Omental fat pad (tissue), 4 donors: ENCODE data around the gene SLC4A5. TPM values are rescaled to one million over a fixed set of nuclear protein-coding genes. Genes with fewer than 3 reads are reported as not detected.
A peak's percentile ranks its signal among the peaks of the same experiment; 100 is the strongest.

Source experiments
- ATAC-seq: fragments of 150-250 bp; one replicate; pipeline ENCODE4 v1.9.1; 2016; ENCODE audit warnings: mild to moderate bottlenecking, moderate library complexity; ENCODE audit not compliant: low FRiP score
- DNase-seq: peaks from one replicate; pipeline ENCODE4 v3.0.0-alpha.2; 2019; ENCODE audit warnings: low spot score
- CTCF ChIP-seq, 3 donors: fragments of 450-650 bp; IDR thresholded peaks; one replicate each; pipeline ENCODE4 v1.5.1; 2016 to 2017; ENCODE audit warnings: antibody characterized with exemption in 3 of 3, mild to moderate bottlenecking in 3 of 3, moderate library complexity in 2 of 3
- total RNA-seq, 4 donors: library from RNA; depleted of rRNA; stranded (reverse); fragments of >200 nt; gene quantifications; one replicate each; pipeline ENCODE4 v1.1.0, GENCODE V29; 2016

The SLC4A5 gene
- total RNA-seq, 4 donors from 2014 or later = 1.2 to 3.0 (median 1.6) TPM

- no peak for DNase-seq
- ATAC-seq = no peak
- TF ChIP-seq CTCF (IDR thresholded peaks at IDR 0.05) = no peak
Measured at GRCh38 chr2:74206180-74206688, 137.0 kb downstream of the SLC4A5 start.

- DNase-seq = no peak
- ATAC-seq = no peak
- TF ChIP-seq CTCF (IDR thresholded peaks at IDR 0.05) = no peak
Measured at GRCh38 chr2:74205596-74205995, 137.6 kb downstream of the SLC4A5 start.

- no peak for DNase-seq
- no peak for TF ChIP-seq CTCF (IDR thresholded peaks at IDR 0.05)
- ATAC-seq = no peak
Measured at GRCh38 chr2:74205113-74205512, 138.1 kb downstream of the SLC4A5 start.

- DNase-seq = no peak
- ATAC-seq = no peak
- no peak for TF ChIP-seq CTCF (IDR thresholded peaks at IDR 0.05)
Measured at GRCh38 chr2:74204436-74204835, 138.8 kb downstream of the SLC4A5 start.

GRCh38 chr2:74201596-74201995 is 141.6 kb downstream of the SLC4A5 start:
- ATAC-seq = no peak

GRCh38 chr2:74201196-74201595 is 142.0 kb downstream of the SLC4A5 start:
- no peak for TF ChIP-seq CTCF (IDR thresholded peaks at IDR 0.05)
- no peak for DNase-seq
- ATAC-seq = no peak

More at GRCh38 chr2:74201596-74201995, 141.6 kb downstream of the SLC4A5 start:
- TF ChIP-seq CTCF (IDR thresholded peaks at IDR 0.05) = no peak
- DNase-seq = no peak

- no peak for TF ChIP-seq CTCF (IDR thresholded peaks at IDR 0.05)
- no peak for DNase-seq
- peak; percentile 26 for ATAC-seq
Measured at GRCh38 chr2:74199871-74200305, 143.3 kb downstream of the SLC4A5 start.
